Stimulated activated CD8-positive, alpha-beta memory T cell treated with anti-CD3 and anti-CD28 coated beads, Interleukin-15, amount 100 ng/mL, for 24 hours (primary cell): ENCODE results near the gene BRPF3.

Experiments used
- DNase-seq: peaks from one replicate; pipeline ENCODE4 v3.0.0-alpha.2; 2020; ENCODE audit warnings: low read depth

BRPF3 gene

DNA sequence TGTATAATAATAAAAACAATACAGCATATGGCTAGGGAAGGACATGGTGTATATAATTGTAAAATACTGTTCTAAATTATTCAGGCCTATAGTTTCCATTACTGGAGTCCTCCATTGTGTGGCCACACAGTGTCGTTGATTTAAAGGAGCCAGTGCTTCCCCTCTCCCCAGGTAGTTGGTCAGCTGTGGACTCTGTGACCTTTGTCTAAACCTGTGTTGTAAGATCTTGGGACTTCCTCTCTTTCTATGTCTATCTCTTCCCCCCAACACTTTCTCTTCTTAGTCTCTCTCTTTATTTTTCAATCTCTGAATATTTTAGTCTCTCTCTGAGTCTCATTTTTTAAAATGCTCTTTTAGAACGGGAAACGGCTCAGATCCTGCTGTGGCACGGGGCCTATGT, 35.6 kb downstream of the BRPF3 start:
- DNase-seq, result no peak

- DNase-seq, result no peak
Observed at GRCh38 chr6:36235309-36235708, 38.8 kb downstream of the BRPF3 start.

GRCh38 chr6:36235862-36236261, 39.3 kb downstream of the BRPF3 start:
- no peak for DNase-seq

DNA sequence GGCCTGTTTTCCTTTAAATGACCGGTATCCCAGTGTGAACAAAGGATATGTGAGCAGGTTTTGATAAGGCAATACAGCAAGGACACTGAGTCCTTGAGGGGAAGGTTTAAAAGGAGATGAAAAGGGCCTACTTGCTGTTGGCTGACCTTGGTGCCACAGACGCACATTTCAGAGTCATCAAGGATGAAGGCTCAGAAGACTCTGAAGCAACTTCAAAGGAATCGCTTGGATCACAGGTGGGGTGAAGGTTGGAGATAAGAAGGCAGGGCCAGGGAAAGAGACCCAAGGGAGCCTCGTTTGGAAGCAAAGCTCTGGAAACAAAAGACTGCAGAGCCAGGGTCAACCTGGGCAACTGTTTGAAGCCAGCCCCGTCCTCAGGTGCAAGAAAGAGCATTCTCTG, 43.2 kb downstream of the BRPF3 start:
- DNase-seq, result no peak

- DNase-seq, result no peak
Observed at GRCh38 chr6:36241728-36242127, 45.2 kb downstream of the BRPF3 start.

DNA sequence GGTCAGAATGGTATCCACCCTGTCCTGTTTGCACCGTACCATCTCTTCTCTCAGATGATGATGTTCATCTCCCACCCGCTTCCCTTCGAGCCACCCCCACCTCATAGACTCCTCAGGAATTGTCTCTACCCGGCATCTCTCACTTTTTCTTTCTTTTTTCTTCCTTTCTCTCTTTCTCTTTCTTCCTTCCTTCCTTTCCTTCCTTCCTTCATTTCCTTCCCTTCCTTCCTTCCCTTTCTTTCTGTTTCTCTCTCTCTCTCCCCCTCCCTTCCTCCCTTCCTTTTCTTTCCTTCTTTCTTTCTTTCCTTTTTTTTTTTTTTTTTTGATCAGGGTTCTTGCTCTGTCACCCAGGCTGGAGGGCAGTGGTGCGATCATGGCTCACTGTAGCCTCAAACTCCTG, 45.6 kb downstream of the BRPF3 start:
- DNase-seq, result no peak

GRCh38 chr6:36242626-36243025, 46.1 kb downstream of the BRPF3 start:
- no peak for DNase-seq

GRCh38 chr6:36243562-36244212, 47.1 kb downstream of the BRPF3 start:
- no peak for DNase-seq

DNA sequence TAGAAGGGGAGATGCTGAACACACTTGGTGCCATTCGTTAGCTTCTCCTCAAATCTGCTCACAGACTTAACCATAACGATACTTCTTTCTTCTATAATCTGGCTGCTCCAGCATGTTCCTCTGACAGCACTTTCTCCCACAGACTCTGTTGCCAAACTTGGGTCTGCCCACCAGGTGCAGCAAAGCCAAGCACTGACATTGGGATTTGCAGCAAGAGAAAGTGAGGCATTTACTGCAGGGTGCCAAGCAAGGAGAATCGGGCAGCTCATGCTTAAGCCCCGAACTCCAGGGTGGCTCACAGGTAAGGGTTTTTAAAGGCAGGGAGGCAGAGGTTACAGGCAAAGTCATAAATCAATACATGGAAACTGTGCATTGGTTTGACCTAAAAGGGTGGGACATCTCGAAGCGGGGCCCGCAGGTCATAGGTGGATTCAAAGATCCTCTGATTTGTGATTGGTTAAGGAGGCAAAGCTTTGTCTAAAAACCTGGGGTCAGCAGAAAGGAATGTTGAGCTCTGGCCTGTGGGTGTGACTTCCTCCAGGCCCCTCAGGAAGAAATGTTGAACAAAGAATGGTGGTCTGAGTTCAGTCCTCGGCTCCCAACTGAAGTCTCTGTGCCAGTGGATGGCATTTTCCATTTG, 48.2 kb downstream of the BRPF3 start:
- DNase-seq, result no peak

- no peak for DNase-seq
Observed at GRCh38 chr6:36245572-36246061, 49.1 kb downstream of the BRPF3 start.

- no peak for DNase-seq
Observed at GRCh38 chr6:36246506-36247268, 50.1 kb downstream of the BRPF3 start.

DNA sequence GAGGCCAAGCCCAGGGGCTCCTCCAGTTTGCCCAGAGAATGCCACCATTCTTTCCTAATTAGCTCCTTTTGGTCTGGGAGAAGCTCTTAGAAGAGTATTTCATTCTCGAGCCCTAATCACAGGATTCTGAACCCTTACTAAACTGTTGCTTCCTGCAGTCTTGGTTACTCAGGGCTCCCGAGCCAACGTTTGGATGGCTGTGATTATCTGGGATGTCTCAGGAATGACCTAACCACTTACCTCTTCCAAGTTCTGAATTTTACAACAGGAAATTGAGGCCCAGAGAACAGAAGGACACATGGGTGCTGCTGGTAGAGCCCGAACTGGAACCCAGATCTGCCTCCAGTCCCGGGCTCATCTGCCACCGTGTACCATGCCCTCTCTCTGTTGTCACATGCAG, 51.1 kb downstream of the BRPF3 start:
- no peak for DNase-seq

GRCh38 chr6:36248980-36249379, 52.4 kb downstream of the BRPF3 start:
- no peak for DNase-seq

DNA sequence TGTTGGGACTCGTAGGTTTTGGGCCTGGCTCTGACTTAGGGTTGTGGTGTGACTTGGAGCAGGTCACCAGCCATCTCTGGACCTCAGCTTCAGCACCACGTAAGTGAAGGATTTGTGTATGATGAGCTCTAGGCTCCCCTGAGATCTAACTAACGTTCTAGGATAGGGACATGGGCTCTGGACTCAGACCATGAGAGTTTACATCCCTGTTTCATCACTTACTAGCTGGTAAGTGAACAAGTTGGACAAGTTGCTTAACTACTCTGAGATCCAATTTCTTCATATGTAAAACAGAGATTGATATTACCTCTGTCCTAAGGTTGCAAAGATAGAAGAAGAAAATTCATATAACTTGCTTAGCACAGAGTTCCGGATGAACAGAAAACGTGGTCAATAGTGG, 53.0 kb downstream of the BRPF3 start:
- no peak for DNase-seq

- no peak for DNase-seq
Observed at GRCh38 chr6:36252005-36252404, 55.5 kb downstream of the BRPF3 start.

DNA sequence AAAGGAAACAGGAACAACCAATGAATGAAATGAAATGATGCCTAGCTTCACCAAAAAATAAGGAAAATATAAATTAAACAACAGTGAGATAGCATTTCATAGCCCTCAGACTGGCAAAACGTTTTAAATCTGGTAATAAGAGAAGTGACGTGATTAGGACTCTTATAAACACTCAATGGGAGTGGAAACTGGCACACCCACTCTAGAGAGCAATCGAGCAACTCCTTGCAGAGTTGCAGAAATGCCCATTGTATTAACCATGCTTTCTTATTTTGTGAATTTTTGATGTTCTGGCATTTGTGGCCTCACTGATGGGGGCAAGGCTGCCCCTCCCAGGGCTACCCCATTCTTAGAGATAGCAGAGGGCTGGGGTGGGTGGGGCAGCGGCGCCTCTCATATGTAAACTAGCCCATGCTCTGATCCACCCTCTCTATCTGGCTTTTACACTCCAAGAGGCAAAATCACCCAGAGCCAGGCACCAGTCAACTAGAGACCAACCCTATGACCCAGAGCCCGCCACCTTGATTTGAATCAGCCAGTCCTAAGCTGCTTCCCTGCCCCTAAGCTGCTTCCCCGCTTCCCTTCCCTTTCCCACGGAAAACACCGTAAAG, 67.0 kb downstream of the BRPF3 start:
- no peak for DNase-seq

DNA sequence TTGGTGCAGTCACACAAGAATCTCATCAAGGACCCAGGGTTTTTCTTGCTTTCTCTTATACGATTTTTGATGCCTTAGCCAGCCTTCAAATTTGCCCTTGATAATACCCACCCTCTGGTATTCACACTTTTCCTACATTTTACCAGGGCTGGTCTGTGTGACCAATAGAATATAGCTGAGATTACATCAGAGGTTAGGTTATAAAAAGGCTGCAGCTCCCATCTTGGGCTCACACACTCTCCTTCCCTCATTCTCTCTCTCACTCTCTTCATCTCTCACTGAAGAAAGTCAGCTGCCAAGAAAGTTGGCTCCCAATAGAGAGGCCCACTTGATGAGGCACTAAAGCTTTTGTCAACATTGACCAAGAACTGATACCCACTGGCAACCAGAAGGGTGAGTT, 69.2 kb downstream of the BRPF3 start:
- no peak for DNase-seq

- no peak for DNase-seq
Observed at GRCh38 chr6:36266913-36267644, 70.5 kb downstream of the BRPF3 start.

GRCh38 chr6:36267731-36268477, 71.4 kb downstream of the BRPF3 start:
- DNase-seq, result no peak

- DNase-seq, result no peak
Observed at GRCh38 chr6:36268478-36269275, 72.1 kb downstream of the BRPF3 start.
